ENCODE measurements around the gene GTPBP4.

DNA sequence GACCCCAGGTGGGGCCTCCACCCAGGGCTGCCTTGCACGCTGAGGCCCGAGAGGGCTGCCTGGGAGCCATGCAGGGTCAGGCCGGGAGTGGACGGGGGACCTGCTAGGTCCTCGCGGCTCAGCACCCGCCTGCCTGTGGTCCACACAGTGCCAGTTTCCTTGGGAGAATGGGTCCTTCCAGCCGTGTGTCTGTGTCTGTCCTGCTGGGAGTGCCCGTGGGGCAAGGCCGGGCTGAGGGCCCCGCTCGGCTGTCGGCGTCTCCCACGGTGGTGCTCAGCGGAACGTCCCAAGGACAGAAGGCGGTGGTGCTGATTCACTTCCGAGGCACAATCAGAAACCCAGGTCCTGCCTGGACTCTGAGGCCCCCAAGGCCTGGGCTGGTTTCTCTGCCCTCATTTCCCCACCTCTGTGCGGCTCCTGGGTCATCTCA, 23.2 kb upstream of the GTPBP4 start:
- TF ChIP-seq, protein P1, sequence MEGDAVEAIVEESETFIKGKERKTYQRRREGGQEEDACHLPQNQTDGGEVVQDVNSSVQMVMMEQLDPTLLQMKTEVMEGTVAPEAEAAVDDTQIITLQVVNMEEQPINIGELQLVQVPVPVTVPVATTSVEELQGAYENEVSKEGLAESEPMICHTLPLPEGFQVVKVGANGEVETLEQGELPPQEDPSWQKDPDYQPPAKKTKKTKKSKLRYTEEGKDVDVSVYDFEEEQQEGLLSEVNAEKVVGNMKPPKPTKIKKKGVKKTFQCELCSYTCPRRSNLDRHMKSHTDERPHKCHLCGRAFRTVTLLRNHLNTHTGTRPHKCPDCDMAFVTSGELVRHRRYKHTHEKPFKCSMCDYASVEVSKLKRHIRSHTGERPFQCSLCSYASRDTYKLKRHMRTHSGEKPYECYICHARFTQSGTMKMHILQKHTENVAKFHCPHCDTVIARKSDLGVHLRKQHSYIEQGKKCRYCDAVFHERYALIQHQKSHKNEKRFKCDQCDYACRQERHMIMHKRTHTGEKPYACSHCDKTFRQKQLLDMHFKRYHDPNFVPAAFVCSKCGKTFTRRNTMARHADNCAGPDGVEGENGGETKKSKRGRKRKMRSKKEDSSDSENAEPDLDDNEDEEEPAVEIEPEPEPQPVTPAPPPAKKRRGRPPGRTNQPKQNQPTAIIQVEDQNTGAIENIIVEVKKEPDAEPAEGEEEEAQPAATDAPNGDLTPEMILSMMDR (IDR thresholded peaks at IDR 0.05) = no peak
- TF ChIP-seq POLR2A (IDR thresholded peaks at IDR 0.05) = no peak
